MM.1S (cell line): ENCODE data around the gene TM9SF4.

Experiments used
- EZH2 ChIP-seq: fragments of 300-600 bp; sonication (generic); optimal IDR thresholded peaks from 2 replicates; pipeline ENCODE3; 2017; ENCODE audit warnings: low read depth, mild to moderate bottlenecking, antibody characterized with exemption, low read length, mixed read lengths
- EZH2phosphoT487 ChIP-seq: fragments of 300-600 bp; sonication (generic); IDR thresholded peaks from 2 replicates; pipeline ENCODE4 v1.6.1; 2018; ENCODE audit warnings: antibody characterized with exemption, low read length
- TF ChIP-seq, protein P1 (sequence below): fragments of 300-600 bp; sonication (generic); IDR thresholded peaks from 2 replicates; pipeline ENCODE4 v1.5.1; 2016; ENCODE audit warnings: antibody characterized with exemption, low read length, mixed read lengths

DNA sequence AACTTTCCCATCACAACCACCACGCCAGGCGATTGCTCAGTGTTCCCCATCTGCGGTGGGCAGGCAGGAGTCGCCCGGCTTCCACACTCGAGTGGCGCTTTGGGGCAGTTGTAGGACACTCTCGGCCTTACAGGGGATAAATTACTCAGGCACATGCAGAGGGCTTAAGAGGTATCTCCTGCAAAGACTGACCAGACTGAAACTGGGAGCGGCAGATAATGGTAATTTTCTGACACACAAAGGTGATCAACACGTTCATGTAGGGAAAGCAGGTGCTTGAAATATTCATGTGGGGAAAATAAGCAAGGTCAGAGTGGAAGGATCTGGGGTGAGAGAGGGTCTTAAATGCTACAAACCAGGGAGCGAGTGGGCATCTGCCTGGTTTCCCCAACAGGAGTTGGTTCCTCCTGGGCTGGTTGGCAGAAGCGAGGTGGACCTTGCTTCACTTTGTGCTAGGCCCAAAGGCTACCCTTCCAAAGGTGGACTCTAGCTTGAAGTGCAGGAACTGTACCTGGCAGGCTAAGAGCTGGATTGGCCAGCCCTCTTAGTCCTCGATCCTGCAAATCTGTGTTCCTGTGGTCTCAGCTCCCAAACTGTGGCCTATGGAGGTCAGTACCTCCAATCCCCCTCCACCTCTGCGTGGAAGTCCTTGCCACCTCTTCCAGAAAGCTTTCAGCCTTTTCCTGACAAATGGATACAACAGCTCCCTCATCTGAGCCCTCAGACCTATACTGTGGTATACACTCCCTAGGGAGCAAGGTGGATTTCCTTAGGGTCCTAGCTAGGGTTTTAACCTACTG, 81.3 kb downstream of the TM9SF4 start:
- TF ChIP-seq, protein P1, sequence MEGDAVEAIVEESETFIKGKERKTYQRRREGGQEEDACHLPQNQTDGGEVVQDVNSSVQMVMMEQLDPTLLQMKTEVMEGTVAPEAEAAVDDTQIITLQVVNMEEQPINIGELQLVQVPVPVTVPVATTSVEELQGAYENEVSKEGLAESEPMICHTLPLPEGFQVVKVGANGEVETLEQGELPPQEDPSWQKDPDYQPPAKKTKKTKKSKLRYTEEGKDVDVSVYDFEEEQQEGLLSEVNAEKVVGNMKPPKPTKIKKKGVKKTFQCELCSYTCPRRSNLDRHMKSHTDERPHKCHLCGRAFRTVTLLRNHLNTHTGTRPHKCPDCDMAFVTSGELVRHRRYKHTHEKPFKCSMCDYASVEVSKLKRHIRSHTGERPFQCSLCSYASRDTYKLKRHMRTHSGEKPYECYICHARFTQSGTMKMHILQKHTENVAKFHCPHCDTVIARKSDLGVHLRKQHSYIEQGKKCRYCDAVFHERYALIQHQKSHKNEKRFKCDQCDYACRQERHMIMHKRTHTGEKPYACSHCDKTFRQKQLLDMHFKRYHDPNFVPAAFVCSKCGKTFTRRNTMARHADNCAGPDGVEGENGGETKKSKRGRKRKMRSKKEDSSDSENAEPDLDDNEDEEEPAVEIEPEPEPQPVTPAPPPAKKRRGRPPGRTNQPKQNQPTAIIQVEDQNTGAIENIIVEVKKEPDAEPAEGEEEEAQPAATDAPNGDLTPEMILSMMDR: no peak
- TF ChIP-seq EZH2 (no peak), EZH2phosphoT487 (no peak)
